Cardiac muscle cell (in vitro differentiated cells and primary cell): ENCODE measurements around the gene ADAMTSL1. TPM values are rescaled to one million over a fixed set of nuclear protein-coding genes. Genes with fewer than 3 reads are reported as not detected.

Source experiments
- DNase-seq, 2 donors: peaks; one replicate each; pipeline versions ENCODE4 v3.0.0 to v3.0.0-alpha.2; 2010 to 2017; ENCODE audit warnings: low read depth in 1 of 2, low spot score in 1 of 2
- H3K27ac ChIP-seq: fragments of 200-600 bp; sonication (generic); 2 replicates; pipeline ENCODE4 v1.5.1; 2016
- H3K27me3 ChIP-seq: fragments of 200-600 bp; sonication (generic); 2 replicates; pipeline ENCODE4 v1.6.0; 2016; ENCODE audit warnings: control low read depth
- H3K36me3 ChIP-seq: fragments of 200-600 bp; sonication (generic); 2 replicates; pipeline ENCODE4 v1.5.1; 2016; ENCODE audit warnings: control low read depth
- H3K4me1 ChIP-seq: fragments of 200-600 bp; sonication (generic); 2 replicates; pipeline ENCODE4 v1.8.1; 2017; ENCODE audit warnings: low read depth, mild to moderate bottlenecking, mixed run types
- H3K4me3 ChIP-seq: fragments of 200-600 bp; sonication (generic); 2 replicates; pipeline ENCODE4 v1.5.1; 2016; ENCODE audit warnings: mild to moderate bottlenecking
- H3K9me3 ChIP-seq: fragments of 200-600 bp; sonication (generic); 2 replicates; pipeline ENCODE4 v1.5.1; 2017; ENCODE audit warnings: low read depth, mild to moderate bottlenecking, control low read depth
- CTCF ChIP-seq: IDR thresholded peaks from 2 replicates; pipeline ENCODE4 v1.5.1; 2012; ENCODE audit warnings: low read depth, mild to moderate bottlenecking, low read length
- polyA plus RNA-seq: library from polyadenylated mRNA; unstranded; fragments of >200 nt; fragmentation: Nextera tagmentation; extraction: Ambion mirVana; gene quantifications from 2 replicates; pipeline ENCODE4 v1.2.1, GENCODE V29; 2016
- total RNA-seq: library from RNA; depleted of rRNA; stranded (reverse); fragments of >200 nt; gene quantifications from 2 replicates; pipeline ENCODE4 v1.2.3, GENCODE V29; 2016

Gene ADAMTSL1
- total and polyA plus RNA-seq, 2 experiments from 2014 or later, result 12.6 to 63.0 TPM

DNA sequence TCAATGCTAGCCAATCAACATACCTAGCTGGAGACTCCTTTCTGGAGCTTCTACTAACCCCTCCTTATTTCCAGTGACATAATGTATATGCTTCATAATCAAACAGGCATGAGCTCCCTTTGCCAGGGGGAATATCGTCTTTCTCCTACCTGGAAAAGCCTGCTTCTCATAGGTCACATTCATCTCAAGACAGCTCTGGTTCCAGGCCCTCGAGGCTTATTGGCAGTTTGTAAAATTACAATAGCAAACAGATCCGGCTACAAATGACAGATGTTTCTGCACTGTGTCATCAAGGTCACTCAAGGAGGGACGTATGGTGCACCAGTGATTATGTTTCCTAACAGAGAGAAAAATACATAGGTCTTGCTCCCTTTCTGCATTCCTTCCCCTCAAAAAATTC lies 419.1 kb downstream of the ADAMTSL1 start:
- no peaks in the 10 kb centered on the region for H3K27me3 ChIP-seq
- H3K4me3 ChIP-seq, result no peak overlapping the region
- no peak for TF ChIP-seq CTCF
- no peak for DNase-seq
- H3K9me3 ChIP-seq, result no peaks in the 10 kb centered on the region
- H3K36me3 ChIP-seq, result no peaks in the 10 kb centered on the region
- H3K4me1 ChIP-seq, result peaks cover 4% of the 10 kb centered on the region
- no peak overlapping the region for H3K27ac ChIP-seq

DNA sequence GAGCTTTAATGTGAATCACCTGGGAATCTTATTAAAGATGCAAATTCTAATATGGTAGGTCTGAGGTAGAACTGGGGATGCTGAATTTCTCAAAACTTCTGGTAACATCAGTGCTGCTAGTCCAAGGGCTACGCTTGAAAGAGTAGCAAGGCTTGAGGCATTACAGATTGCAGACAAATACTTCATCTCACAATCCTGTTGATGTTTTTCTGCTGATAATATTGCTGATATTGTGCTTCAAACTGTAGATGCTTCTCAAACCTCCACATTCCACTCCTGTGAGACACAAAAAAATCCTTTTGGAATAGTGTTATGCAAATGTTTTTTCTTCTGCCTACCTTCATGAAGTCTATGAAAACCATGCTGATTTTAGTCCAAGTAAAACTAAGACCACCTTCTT lies 419.5 kb downstream of the ADAMTSL1 start:
- no peak overlapping the region for H3K27ac ChIP-seq
- no peaks in the 10 kb centered on the region for H3K9me3 ChIP-seq
- H3K36me3 ChIP-seq, result no peaks in the 10 kb centered on the region
- no peak for TF ChIP-seq CTCF
- H3K4me3 ChIP-seq, result no peak overlapping the region
- H3K4me1 ChIP-seq, result peaks cover 4% of the 10 kb centered on the region
- H3K27me3 ChIP-seq, result no peaks in the 10 kb centered on the region
- no peak for DNase-seq

DNA sequence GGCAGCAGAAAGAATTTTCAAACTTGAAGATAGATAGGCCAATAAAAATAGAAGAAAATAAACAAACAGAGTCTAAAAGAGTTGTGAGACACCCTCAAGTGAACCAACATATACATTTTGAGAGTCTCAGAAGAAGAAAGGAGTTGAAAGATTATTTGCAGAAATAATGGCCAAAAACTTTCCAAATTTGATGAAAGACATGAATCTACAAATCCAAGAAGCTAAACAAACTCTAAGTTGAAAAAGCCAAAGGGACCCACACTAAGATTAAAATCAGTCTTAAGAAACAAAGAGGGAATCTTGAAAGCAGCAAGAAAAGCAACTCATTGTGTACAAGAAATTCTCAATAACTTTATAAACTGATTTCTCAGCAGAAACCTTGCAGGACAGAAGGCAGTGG lies 422.1 kb downstream of the ADAMTSL1 start:
- H3K36me3 ChIP-seq, result no peaks in the 10 kb centered on the region
- no peak for TF ChIP-seq CTCF
- no peaks in the 10 kb centered on the region for H3K27me3 ChIP-seq
- H3K4me3 ChIP-seq, result no peak overlapping the region
- H3K9me3 ChIP-seq, result no peaks in the 10 kb centered on the region
- H3K4me1 ChIP-seq, result no peaks in the 10 kb centered on the region
- DNase-seq, result no peak
- no peak overlapping the region for H3K27ac ChIP-seq

- Histone ChIP-seq H3K27ac (no peak overlapping the region), H3K36me3 (no peaks in the 10 kb centered on the region), H3K27me3 (no peaks in the 10 kb centered on the region), H3K4me1 (no peaks in the 10 kb centered on the region), H3K4me3 (no peak overlapping the region), H3K9me3 (no peaks in the 10 kb centered on the region)
- TF ChIP-seq CTCF, result no peak
- DNase-seq, result no peak
Measured at GRCh38 chr9:18896531-18897179, 422.7 kb downstream of the ADAMTSL1 start.

DNA sequence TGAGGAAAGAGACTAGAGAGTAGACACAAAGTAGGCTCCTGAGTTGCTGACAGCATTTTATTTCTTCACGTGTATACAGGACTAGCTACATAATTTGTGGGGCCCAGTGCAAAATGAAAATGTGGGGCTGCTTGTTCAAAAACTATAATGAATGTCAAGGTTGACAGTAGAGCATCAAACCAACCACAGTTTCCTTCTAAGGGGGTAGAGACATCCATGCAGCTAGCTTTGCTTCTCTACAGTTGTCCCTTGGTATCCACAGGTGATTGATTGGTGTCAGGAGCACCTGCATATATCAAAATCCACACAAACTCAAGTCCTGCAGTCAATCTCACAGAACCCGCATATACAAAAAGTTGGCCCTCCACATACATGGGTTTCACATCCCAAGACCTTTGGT lies 429.5 kb downstream of the ADAMTSL1 start:
- no peak overlapping the region for H3K27ac ChIP-seq
- no peaks in the 10 kb centered on the region for H3K4me1 ChIP-seq
- H3K27me3 ChIP-seq, result no peaks in the 10 kb centered on the region
- TF ChIP-seq CTCF, result no peak
- no peaks in the 10 kb centered on the region for H3K36me3 ChIP-seq
- no peak overlapping the region for H3K4me3 ChIP-seq
- no peak for DNase-seq
- H3K9me3 ChIP-seq, result no peaks in the 10 kb centered on the region
